Liver (tissue), 3 donors: ENCODE data around the gene ELL.

Source experiments
- EGR1 ChIP-seq, 2 donors: IDR thresholded peaks; 2 replicates each; pipeline ENCODE4 v1.6.1; 2016 to 2018; ENCODE audit warnings: antibody characterized with exemption in 2 of 2, low read depth in 2 of 2
- FOXA1 ChIP-seq: IDR thresholded peaks from 2 replicates; pipeline ENCODE4 v1.6.1; 2016; ENCODE audit warnings: antibody characterized with exemption
- HNF4A ChIP-seq, 2 donors: conservative IDR thresholded peaks; 2 replicates each; pipeline ENCODE4 v1.6.1; 2016; ENCODE audit warnings: antibody characterized with exemption in 2 of 2, mild to moderate bottlenecking in 2 of 2
- JUND ChIP-seq, 2 donors: IDR thresholded peaks; 2 replicates each; pipeline ENCODE4 v1.6.1; 2016; ENCODE audit warnings: antibody characterized with exemption in 2 of 2
- MAX ChIP-seq: IDR thresholded peaks from 2 replicates; pipeline ENCODE4 v1.6.1; 2016; ENCODE audit warnings: antibody characterized with exemption
- RAD21 ChIP-seq, 2 donors: IDR thresholded peaks; 2 replicates each; pipeline ENCODE4 v1.6.1; 2016; ENCODE audit warnings: antibody characterized with exemption in 2 of 2, mild to moderate bottlenecking in 2 of 2
- REST ChIP-seq: IDR thresholded peaks from 2 replicates; pipeline ENCODE4 v1.6.1; 2016; ENCODE audit warnings: antibody characterized with exemption, mild to moderate bottlenecking
- SP1 ChIP-seq: IDR thresholded peaks from 2 replicates; pipeline ENCODE4 v1.6.1; 2018; ENCODE audit warnings: antibody characterized with exemption, mild to moderate bottlenecking
- TAF1 ChIP-seq: conservative IDR thresholded peaks from 2 replicates; pipeline ENCODE4 v1.6.1; 2016; ENCODE audit warnings: antibody characterized with exemption, mild to moderate bottlenecking
- ZBTB33 ChIP-seq: IDR thresholded peaks from 2 replicates; pipeline ENCODE4 v1.6.1; 2016; ENCODE audit warnings: antibody characterized with exemption
- TF ChIP-seq, protein P1 (sequence below): fragments of 150-350 bp; IDR thresholded peaks from 2 replicates; pipeline ENCODE4 v1.5.1; 2017; ENCODE audit warnings: improper control_type of control experiment, low read depth, low read length; ENCODE audit not compliant: missing input control
- donor health status: healthy.
- donor health status: healthy.

DNA sequence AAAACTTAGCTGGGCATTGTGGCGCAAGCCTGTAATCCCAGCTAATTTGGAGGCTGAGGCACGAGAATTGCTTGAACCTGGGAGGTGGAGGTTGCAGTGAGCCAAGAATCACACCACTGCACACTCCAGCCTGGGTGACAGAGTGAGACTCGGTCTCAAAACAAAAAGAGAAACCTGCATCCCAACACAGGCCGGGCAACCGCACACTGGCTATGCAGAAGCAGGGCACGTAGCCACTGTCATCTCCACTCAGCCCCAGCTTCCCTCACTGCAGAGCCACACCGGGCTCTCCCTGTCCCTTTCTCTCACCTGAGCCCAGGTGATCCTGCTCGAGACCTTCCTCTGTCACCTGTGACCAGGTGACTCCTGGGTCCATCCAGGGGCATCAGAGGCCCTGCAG lies 11.7 kb downstream of the ELL start:
- TF ChIP-seq, protein P1, sequence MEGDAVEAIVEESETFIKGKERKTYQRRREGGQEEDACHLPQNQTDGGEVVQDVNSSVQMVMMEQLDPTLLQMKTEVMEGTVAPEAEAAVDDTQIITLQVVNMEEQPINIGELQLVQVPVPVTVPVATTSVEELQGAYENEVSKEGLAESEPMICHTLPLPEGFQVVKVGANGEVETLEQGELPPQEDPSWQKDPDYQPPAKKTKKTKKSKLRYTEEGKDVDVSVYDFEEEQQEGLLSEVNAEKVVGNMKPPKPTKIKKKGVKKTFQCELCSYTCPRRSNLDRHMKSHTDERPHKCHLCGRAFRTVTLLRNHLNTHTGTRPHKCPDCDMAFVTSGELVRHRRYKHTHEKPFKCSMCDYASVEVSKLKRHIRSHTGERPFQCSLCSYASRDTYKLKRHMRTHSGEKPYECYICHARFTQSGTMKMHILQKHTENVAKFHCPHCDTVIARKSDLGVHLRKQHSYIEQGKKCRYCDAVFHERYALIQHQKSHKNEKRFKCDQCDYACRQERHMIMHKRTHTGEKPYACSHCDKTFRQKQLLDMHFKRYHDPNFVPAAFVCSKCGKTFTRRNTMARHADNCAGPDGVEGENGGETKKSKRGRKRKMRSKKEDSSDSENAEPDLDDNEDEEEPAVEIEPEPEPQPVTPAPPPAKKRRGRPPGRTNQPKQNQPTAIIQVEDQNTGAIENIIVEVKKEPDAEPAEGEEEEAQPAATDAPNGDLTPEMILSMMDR: no peak
- TF ChIP-seq RAD21 (IDR thresholded peaks at IDR 0.05): no peak
- no peak for TF ChIP-seq TAF1
- TF ChIP-seq ZBTB33: no peak
- no peak for TF ChIP-seq FOXA1
- no peak for TF ChIP-seq MAX
- no peak for TF ChIP-seq JUND (IDR thresholded peaks at IDR 0.05)
- no peak for TF ChIP-seq EGR1 (IDR thresholded peaks at IDR 0.05; ENCODE audit: low read depth in 2 of 2)
- no peak for TF ChIP-seq REST
- no peak for TF ChIP-seq HNF4A (conservative IDR thresholded peaks at IDR 0.05)
- no peak for TF ChIP-seq SP1
